IMR-90 (cell line): ENCODE data around the gene ZDHHC22. TPM values are rescaled to one million over a fixed set of nuclear protein-coding genes. Genes with fewer than 3 reads are reported as not detected.

Experiments
- ATAC-seq: fragments of 200-7000 bp; cut with Tn5 transposase; 2 replicates; pipeline ENCODE4 v1.9.1; 2020; ENCODE audit warnings: low read depth, mild to moderate bottlenecking, moderate library complexity
- BruUV-seq: library from RNA; stranded (reverse); fragments of 400-500 nt; replicated peaks from 2 replicates; lab custom pipeline; 2021; lab: Mats Ljungman, UMichigan
- CTCF ChIA-PET: fragments of 300-600 bp; formaldehyde crosslinking; extraction: SDS; loops from one replicate; lab custom pipeline; 2021; ENCODE audit warnings: antibody characterized with exemption; lab: Yijun Ruan, JAX
- POLR2A ChIA-PET: fragments of 300-600 bp; sonication (Branson Sonifier 250); formaldehyde crosslinking; loops from one replicate; lab custom pipeline; 2022; ENCODE audit warnings: antibody characterized with exemption; ENCODE audit not compliant: unreplicated experiment; lab: Charles Lee
- DNase-seq: peaks from one replicate; pipeline ENCODE4 v3.0.0; 2013
- H2AFZ ChIP-seq: replicated peaks from 2 replicates; pipeline ENCODE3; 2013; ENCODE audit warnings: low read length, mild to moderate bottlenecking; ENCODE audit not compliant: poor library complexity
- H2AK5ac ChIP-seq: 2 replicates; pipeline ENCODE4 v1.6.1; 2013; ENCODE audit warnings: low read depth, low read length, inconsistent platforms
- H2AK9ac ChIP-seq: replicated peaks from 2 replicates; pipeline ENCODE3; 2013; ENCODE audit warnings: mild to moderate bottlenecking, low read depth, low read length, moderate library complexity; ENCODE audit not compliant: poor library complexity
- H2BK120ac ChIP-seq: 2 replicates; pipeline ENCODE4 v1.6.1; 2013; ENCODE audit warnings: low read depth, low read length, inconsistent platforms
- H2BK15ac ChIP-seq: 3 replicates; pipeline ENCODE4 v1.6.1; 2013; ENCODE audit warnings: low read depth, low read length, inconsistent platforms
- H2BK20ac ChIP-seq: 2 replicates; pipeline ENCODE4 v1.6.1; 2013; ENCODE audit warnings: low read depth, mild to moderate bottlenecking, inconsistent platforms, low read length, moderate library complexity
- H2BK5ac ChIP-seq: 2 replicates; pipeline ENCODE4 v1.6.1; 2013; ENCODE audit warnings: mild to moderate bottlenecking, low read depth, low read length, inconsistent platforms; ENCODE audit not compliant: poor library complexity, severe bottlenecking
- H3K14ac ChIP-seq: replicated peaks from 2 replicates; pipeline ENCODE4 v1.6.1; 2013; ENCODE audit warnings: low read depth, low read length, inconsistent platforms
- H3K18ac ChIP-seq: 2 replicates; pipeline ENCODE4 v1.6.1; 2013; ENCODE audit warnings: low read depth, low read length, control low read depth
- H3K23ac ChIP-seq: 2 replicates; pipeline ENCODE4 v1.6.1; 2013; ENCODE audit warnings: low read depth, low read length, inconsistent platforms
- H3K27ac ChIP-seq: 2 replicates; pipeline ENCODE4 v1.5.1; 2013; ENCODE audit warnings: mild to moderate bottlenecking, control low read depth, low read length; ENCODE audit not compliant: insufficient read depth
- H3K27me3 ChIP-seq: 2 replicates; pipeline ENCODE4 v1.6.1; 2013; ENCODE audit warnings: low read length; ENCODE audit not compliant: control insufficient read depth, insufficient read depth
- H3K36me3 ChIP-seq: 2 replicates; pipeline ENCODE4 v1.6.1; 2013; ENCODE audit warnings: low read length, mixed read lengths; ENCODE audit not compliant: control insufficient read depth, insufficient read depth
- H3K4ac ChIP-seq: 2 replicates; pipeline ENCODE4 v1.6.1; 2013; ENCODE audit warnings: low read depth, low read length, inconsistent platforms
- H3K4me1 ChIP-seq: 2 replicates; pipeline ENCODE4 v1.6.1; 2013; ENCODE audit warnings: low read length, mixed read lengths; ENCODE audit not compliant: control insufficient read depth, insufficient read depth
- H3K4me2 ChIP-seq: 2 replicates; pipeline ENCODE4 v1.6.1; 2013; ENCODE audit warnings: low read depth, mild to moderate bottlenecking, control low read depth, low read length, moderate library complexity
- H3K4me3 ChIP-seq: 2 replicates; pipeline ENCODE4 v1.5.1; 2013; ENCODE audit warnings: low read depth, mild to moderate bottlenecking, control low read depth, low read length, moderate library complexity; ENCODE audit not compliant: insufficient read depth
- H3K56ac ChIP-seq: 2 replicates; pipeline ENCODE4 v1.6.1; 2013; ENCODE audit warnings: low read length, inconsistent platforms; ENCODE audit not compliant: insufficient read depth; ENCODE audit errors: extremely low read depth
- H3K79me1 ChIP-seq, 2 experiments: 2 replicates each; pipeline ENCODE4 v1.6.1; 2013; ENCODE audit warnings: low read length in 2 of 2, inconsistent platforms in 1 of 2, low read depth in 1 of 2
- H3K9ac ChIP-seq: 2 replicates; pipeline ENCODE4 v1.6.1; 2013; ENCODE audit warnings: low read depth, low read length, control low read depth
- H3K9me1 ChIP-seq: 2 replicates; pipeline ENCODE4 v1.6.1; 2013; ENCODE audit warnings: low read length, inconsistent platforms; ENCODE audit not compliant: insufficient read depth
- H3K9me3 ChIP-seq: 2 replicates; pipeline ENCODE4 v1.6.1; 2013; ENCODE audit warnings: low read length; ENCODE audit not compliant: control insufficient read depth, insufficient read depth
- H4K20me1 ChIP-seq: 2 replicates; pipeline ENCODE4 v1.6.1; 2013; ENCODE audit warnings: low read length, inconsistent platforms; ENCODE audit not compliant: insufficient read depth
- H4K5ac ChIP-seq: 2 replicates; pipeline ENCODE4 v1.6.1; 2013; ENCODE audit warnings: mild to moderate bottlenecking, low read depth, low read length, control low read depth
- H4K8ac ChIP-seq, 2 experiments: 2 replicates each; pipeline ENCODE4 v1.6.1; 2013; ENCODE audit warnings: low read depth in 2 of 2, low read length in 2 of 2, control low read depth in 1 of 2, inconsistent platforms in 1 of 2
- H4K91ac ChIP-seq: 2 replicates; pipeline ENCODE4 v1.6.1; 2013; ENCODE audit warnings: low read depth, low read length, inconsistent platforms; ENCODE audit not compliant: insufficient read depth
- BHLHE40 ChIP-seq: fragments of 150-350 bp; IDR thresholded peaks from 2 replicates; pipeline ENCODE4 v1.6.1; 2016; ENCODE audit warnings: mild to moderate bottlenecking, low read depth, low read length
- CEBPB ChIP-seq: IDR thresholded peaks from 2 replicates; pipeline ENCODE4 v1.6.1; 2012; ENCODE audit warnings: low read depth, low read length, improper control_type of control experiment
- CHD1 ChIP-seq: IDR thresholded peaks from 2 replicates; pipeline ENCODE4 v1.6.1; 2012; ENCODE audit warnings: low read depth, low read length, improper control_type of control experiment
- CTCF ChIP-seq: conservative IDR thresholded peaks from 2 replicates; pipeline ENCODE4 v1.5.1; 2012; ENCODE audit warnings: mild to moderate bottlenecking, low read depth, low read length, improper control_type of control experiment
- FOS ChIP-seq: fragments of 150-350 bp; IDR thresholded peaks from 2 replicates; pipeline ENCODE4 v1.6.1; 2016; ENCODE audit warnings: low read depth, low read length
- MAFK ChIP-seq: IDR thresholded peaks from 2 replicates; pipeline ENCODE4 v1.6.1; 2012; ENCODE audit warnings: low read depth, low read length, improper control_type of control experiment
- MAZ ChIP-seq: IDR thresholded peaks from 2 replicates; pipeline ENCODE4 v1.6.1; 2012; ENCODE audit warnings: low read depth, mild to moderate bottlenecking, low read length, improper control_type of control experiment, moderate library complexity, borderline replicate concordance
- MXI1 ChIP-seq: IDR thresholded peaks from 2 replicates; pipeline ENCODE4 v1.6.1; 2012; ENCODE audit warnings: low read depth, mild to moderate bottlenecking, low read length, moderate library complexity, borderline replicate concordance
- NFE2L2 ChIP-seq: fragments of 150-350 bp; IDR thresholded peaks from 2 replicates; pipeline ENCODE4 v1.6.1; 2016; ENCODE audit warnings: low read depth, mild to moderate bottlenecking, low read length
- POLR2A ChIP-seq: IDR thresholded peaks from 2 replicates; pipeline ENCODE4 v1.6.1; 2012; ENCODE audit warnings: mild to moderate bottlenecking, low read depth, low read length
- RAD21 ChIP-seq: IDR thresholded peaks from 2 replicates; pipeline ENCODE4 v1.6.1; 2012; ENCODE audit warnings: low read length, improper control_type of control experiment
- RCOR1 ChIP-seq: IDR thresholded peaks from 2 replicates; pipeline ENCODE4 v1.6.1; 2012; ENCODE audit warnings: mild to moderate bottlenecking, low read length, improper control_type of control experiment; ENCODE audit not compliant: insufficient replicate concordance
- RFX5 ChIP-seq: IDR thresholded peaks from 2 replicates; pipeline ENCODE4 v1.8.0; 2012; ENCODE audit warnings: low read depth, mild to moderate bottlenecking, low read length, moderate library complexity
- SMC3 ChIP-seq: fragments of 150-350 bp; IDR thresholded peaks from 2 replicates; pipeline ENCODE4 v1.6.1; 2016; ENCODE audit warnings: low read depth, mild to moderate bottlenecking, antibody characterized with exemption, low read length, moderate library complexity
- USF2 ChIP-seq: fragments of 150-350 bp; IDR thresholded peaks from 2 replicates; pipeline ENCODE4 v1.6.1; 2017; ENCODE audit warnings: mild to moderate bottlenecking, antibody characterized with exemption, low read length, low read depth
- WGBS, 2 experiments: methylation state at CpG; one replicate each; pipeline versions ENCODE4 v1.1.5 to v1.1.7; 2013; ENCODE audit warnings: missing lambda C conversion rate in 2 of 2; ENCODE audit not compliant: insufficient read length in 1 of 2; ENCODE audit errors: extremely low coverage in 2 of 2; 5-methylcytosine and 5-hydroxymethylcytosine counted together
- dilution Hi-C: fragments of 300-500 bp; cut with HindIII; formaldehyde crosslinking; loops from one replicate; pipeline ENCODE4 v1.14.3; 2018; ENCODE audit warnings: low sequenced_read_pairs; ENCODE audit not compliant: unreplicated experiment
- in situ Hi-C: fragments of 300-500 bp; cut with MboI; formaldehyde crosslinking; loops from 3 replicates; pipeline ENCODE4 v1.14.3; 2019; ENCODE audit warnings: low sequenced_read_pairs, inconsistent platforms, mixed read lengths
- intact Hi-C: fragments of 100-400 bp; cut with micrococcal nuclease; formaldehyde crosslinking; loops from 2 replicates; pipeline ENCODE4 v1.10.0; 2022
- polyA plus RNA-seq, 3 experiments: library from polyadenylated mRNA; depleted of rRNA; stranded (reverse); fragments of >200 nt; gene quantifications; 2 replicates each; pipeline ENCODE4 v1.2.3, GENCODE V29; 2012; ENCODE audit warnings: low replicate concordance in 1 of 3
- total RNA-seq: library from RNA; depleted of rRNA; stranded (reverse); fragments of >200 nt; gene quantifications from 2 replicates; pipeline ENCODE4 v1.2.3, GENCODE V29; 2012

ZDHHC22 gene
- total and polyA plus RNA-seq, 2 of the 4 experiments (the other 2 are of a cell fraction) = not detected

- in situ Hi-C loops (no loop called here), intact Hi-C loops (no loop called here), dilution Hi-C loops (loop anchor here (25.0 kb wide), 1 partner anchor 211 kb away; no protein-coding TSS in a partner anchor)
- H2BK15ac ChIP-seq = peak within 1 kb of the TSS; percentile 47; the same call in 1 of the 3 replicates
- peak within 1 kb of the TSS; percentile 52 for H3K18ac ChIP-seq
- peak within 1 kb of the TSS; percentile 97 for H3K23ac ChIP-seq
- H3K4me2 ChIP-seq = peak within 1 kb of the TSS; percentile 91
- DNase-seq (peak; percentile 98), ATAC-seq (peak; percentile 95)
- peak within 1 kb of the TSS; percentile 33; the same call in 1 of the 2 replicates for H2BK20ac ChIP-seq
- peak within 1 kb of the TSS; percentile 99 for H2AFZ ChIP-seq
- peak within 1 kb of the TSS; percentile 78 for H3K56ac ChIP-seq
- peak within 1 kb of the TSS; percentile 98 for H2AK9ac ChIP-seq
- peak within 1 kb of the TSS; percentile 94 for H3K4ac ChIP-seq
- H3K27ac ChIP-seq = peak within 1 kb of the TSS; percentile 93
- peak within 1 kb of the TSS; percentile 79 to 97 for H4K8ac ChIP-seq
- no peaks in the 10 kb centered on the region for H4K20me1 ChIP-seq
- peaks cover 4% of the 10 kb centered on the region for H3K9me1 ChIP-seq
- H3K4me1 ChIP-seq = peaks cover 6% of the 10 kb centered on the region
- H3K79me1 ChIP-seq = peaks cover 19 to 32% of the 10 kb centered on the region in 2 experiments
- 1% methylated on average over 51 of the region's 87 CpGs; no CpG with 5 or more reads in 1 of the 2 experiments for WGBS, 2 experiments
- BruUV-seq = no TSS peak
- H3K14ac ChIP-seq = peak within 1 kb of the TSS; percentile 98
- peak within 1 kb of the TSS; percentile 89 for H4K91ac ChIP-seq
- H2BK120ac ChIP-seq = peak within 1 kb of the TSS; percentile 83
- no peaks in the 10 kb centered on the region for H3K27me3 ChIP-seq
- H3K9me3 ChIP-seq = no peaks in the 10 kb centered on the region
- no peaks in the 10 kb centered on the region for H3K36me3 ChIP-seq
- CTCF ChIA-PET = interaction anchor here (0.6 to 2.0 kb wide), 4 partner anchors 184 to 1390 kb away, joined by 3 to 8 read pairs (median 4); no protein-coding TSS in a partner anchor
- H4K5ac ChIP-seq = peak within 1 kb of the TSS; percentile 54
- POLR2A ChIA-PET = interaction anchor here (0.9 kb wide), 1 partner anchor 194 kb away, joined by 3 read pairs; no protein-coding TSS in a partner anchor
- peak within 1 kb of the TSS; percentile 99 for H3K9ac ChIP-seq
- H2AK5ac ChIP-seq = peak within 1 kb of the TSS; percentile 97
- H3K4me3 ChIP-seq = peak within 1 kb of the TSS; percentile 82
- H2BK5ac ChIP-seq = peak within 1 kb of the TSS; percentile 86
- TF ChIP-seq CHD1 (no peak), USF2 (peak; percentile 98), CEBPB (peak; percentile 95), NFE2L2 (no peak; the same call in 1 of the 2 replicates), MXI1 (peak; percentile 88), MAFK (no peak), BHLHE40 (peak; percentile 68), RFX5 (0 out of 2 replicates have a peak, but pooled peaks have one; percentile 42), POLR2A (peak; percentile 82), MAZ (peak; percentile 98; the same call in 1 of the 2 replicates), SMC3 (no peak), RCOR1 (no peak), RAD21 (no peak), CTCF (no peak), FOS (0 out of 2 replicates have a peak, but pooled peaks have one; percentile 3)
Measured at GRCh38 chr14:77097700-77098528, 43.7 kb downstream of the ZDHHC22 start, which contains the start of gene CIPC. Gene CIPC, plus strand, starts transcription at chr14:77098258. Its CDS starts 7,451 bp downstream, at chr14:77105709.
